SIG-M5 treated with dmso at 0.1 percent for 504 hours (cell line): ENCODE results near the gene SIPA1L3.

Experiments
- DNase-seq: peaks from one replicate; lab custom pipeline; 2025; ENCODE audit not compliant: unreplicated experiment; lab: John Stamatoyannopoulos, UW

Gene SIPA1L3

GRCh38 chr19:38095411-38096308, 188.7 kb downstream of the SIPA1L3 start:
- DNase-seq, result peak; percentile 49

DNA sequence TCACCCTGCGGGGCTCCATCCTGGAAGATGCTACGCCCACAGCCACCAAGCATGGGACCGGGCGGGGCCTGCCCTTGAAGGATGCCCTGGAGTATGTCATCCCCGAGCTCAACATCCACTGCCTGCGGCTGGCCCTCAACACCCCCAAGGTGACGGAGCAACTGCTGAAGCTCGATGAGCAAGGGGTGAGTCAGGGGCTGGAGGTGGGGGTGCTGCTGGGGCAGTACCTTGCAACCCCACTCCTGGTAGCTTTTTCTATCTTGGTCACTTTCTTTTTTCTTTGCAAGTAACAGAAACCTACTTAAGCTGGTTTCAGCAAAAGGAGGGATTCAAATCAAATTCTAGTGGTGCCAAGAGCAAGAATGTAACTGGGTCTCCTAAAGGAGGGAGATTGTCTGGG, 193.0 kb downstream of the SIPA1L3 start:
- no peak for DNase-seq

- DNase-seq, result no peak
Observed at GRCh38 chr19:38100589-38100988, 193.6 kb downstream of the SIPA1L3 start.

- DNase-seq, result no peak
Observed at GRCh38 chr19:38101723-38102122, 194.7 kb downstream of the SIPA1L3 start.

DNA sequence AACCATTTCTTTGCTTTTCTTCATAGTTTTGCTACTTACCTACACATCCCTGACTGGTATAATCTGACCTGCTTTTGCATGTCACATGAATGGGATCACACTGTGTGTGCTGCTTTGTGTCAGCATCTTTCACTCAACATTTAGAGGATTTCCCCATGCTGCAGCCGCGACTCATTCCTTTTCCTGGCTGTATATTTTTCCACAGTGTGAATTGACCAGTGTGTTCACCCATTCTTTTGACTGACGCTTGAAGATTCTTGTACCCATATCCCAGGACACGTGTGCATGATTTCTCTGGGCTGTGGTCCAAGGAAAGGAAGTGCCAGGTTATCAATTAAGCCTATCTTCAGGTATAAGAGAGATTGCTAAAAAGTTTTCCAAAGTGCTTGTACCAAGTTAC, 198.6 kb downstream of the SIPA1L3 start:
- DNase-seq, result no peak

GRCh38 chr19:38107129-38107528, 200.1 kb downstream of the SIPA1L3 start:
- no peak for DNase-seq

- DNase-seq, result no peak
Observed at GRCh38 chr19:38111898-38112297, 204.9 kb downstream of the SIPA1L3 start.

- DNase-seq, result no peak
Observed at GRCh38 chr19:38114651-38115050, 207.6 kb downstream of the SIPA1L3 start.

DNA sequence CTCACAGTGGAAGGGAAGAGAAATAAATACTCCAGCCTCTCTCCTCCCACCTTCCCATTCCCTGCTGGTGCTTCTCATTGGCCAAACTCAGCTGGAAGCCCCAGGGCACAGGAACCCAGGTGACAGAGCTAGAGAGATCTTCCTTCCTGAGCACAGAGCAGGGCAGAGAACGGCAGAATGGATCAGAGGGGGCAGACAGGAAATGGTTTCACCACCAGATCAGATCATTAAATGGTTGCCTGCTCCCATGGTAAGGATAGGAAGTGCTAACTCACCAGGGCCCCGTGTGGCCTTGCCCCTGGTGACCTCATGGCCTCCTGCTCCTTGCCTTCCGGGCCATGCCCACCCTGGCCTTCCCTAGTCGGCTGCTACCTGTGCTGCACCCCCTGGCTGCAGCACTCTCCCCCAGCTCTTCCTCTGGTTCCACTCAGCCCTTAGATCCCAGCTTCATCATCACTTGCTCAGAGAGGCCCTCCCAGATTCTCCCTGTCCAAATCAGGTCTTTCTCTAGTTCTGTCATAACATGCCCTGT, 208.3 kb downstream of the SIPA1L3 start:
- DNase-seq, result no peak

DNA sequence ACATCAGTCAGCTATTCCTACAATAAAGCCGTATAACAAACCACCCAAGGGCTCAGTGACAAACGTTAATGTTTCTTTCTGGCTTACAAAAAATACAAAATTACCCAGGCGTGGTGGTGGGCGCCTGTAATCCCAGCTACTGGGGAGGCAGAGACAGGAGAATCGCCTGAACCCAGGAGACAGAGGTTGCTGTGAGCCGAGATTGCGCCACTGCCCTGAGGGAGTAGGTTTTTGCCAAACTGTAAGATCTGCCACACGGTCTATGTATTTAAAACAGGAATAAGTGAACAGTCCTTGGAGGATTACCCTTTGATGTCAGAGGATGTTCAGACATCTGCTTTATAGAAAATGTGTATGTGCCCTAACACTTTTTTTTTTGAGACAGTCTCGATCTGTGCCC, 211.2 kb downstream of the SIPA1L3 start:
- DNase-seq, result no peak

DNA sequence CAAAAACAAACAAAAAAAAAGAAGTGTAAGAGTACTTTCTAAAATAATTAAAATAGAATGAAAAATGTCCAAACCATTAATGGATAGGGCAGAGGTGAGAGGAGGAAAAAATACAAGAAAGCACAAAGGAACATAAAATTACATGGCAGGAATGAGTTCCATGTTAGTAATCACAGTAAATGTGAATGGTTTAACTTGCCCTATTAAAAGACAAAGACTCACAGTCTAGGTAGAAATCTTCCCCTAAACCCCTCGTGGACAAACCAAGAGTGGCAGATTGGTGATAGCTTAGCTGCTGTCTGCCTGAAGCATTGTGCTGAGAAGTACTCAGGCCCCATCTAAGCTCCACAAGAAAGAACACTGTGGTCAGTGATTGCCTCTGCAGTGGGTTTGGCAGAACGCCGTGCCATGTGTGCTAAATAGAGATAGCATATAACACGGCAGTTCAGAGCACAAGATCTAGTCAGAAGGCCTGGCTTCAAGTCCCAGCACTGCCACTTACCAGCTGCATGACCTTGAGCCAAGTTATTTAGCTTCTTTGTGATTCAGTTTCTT, 213.5 kb downstream of the SIPA1L3 start:
- no peak for DNase-seq

GRCh38 chr19:38122402-38123093, 215.5 kb downstream of the SIPA1L3 start:
- DNase-seq, result no peak

DNA sequence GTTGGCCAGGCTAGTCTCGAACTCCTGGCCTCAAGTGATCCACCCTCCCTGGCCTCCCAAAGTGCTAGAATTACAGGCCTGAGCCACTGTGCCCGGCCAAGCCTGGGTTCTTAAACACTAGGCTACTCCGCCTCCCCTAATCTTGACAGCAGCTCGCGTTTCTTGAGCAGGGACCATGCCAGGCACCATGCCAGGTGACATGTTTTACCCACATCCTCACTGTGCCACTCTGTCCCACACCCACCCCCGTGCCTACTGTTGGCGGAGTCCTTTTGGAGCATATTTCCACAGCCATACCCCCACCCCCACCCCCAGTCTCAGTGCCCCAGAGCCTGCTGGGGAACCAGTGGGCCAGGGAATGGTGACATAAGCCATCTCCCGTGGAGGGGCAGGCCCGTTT, 218.2 kb downstream of the SIPA1L3 start:
- DNase-seq, result no peak

DNA sequence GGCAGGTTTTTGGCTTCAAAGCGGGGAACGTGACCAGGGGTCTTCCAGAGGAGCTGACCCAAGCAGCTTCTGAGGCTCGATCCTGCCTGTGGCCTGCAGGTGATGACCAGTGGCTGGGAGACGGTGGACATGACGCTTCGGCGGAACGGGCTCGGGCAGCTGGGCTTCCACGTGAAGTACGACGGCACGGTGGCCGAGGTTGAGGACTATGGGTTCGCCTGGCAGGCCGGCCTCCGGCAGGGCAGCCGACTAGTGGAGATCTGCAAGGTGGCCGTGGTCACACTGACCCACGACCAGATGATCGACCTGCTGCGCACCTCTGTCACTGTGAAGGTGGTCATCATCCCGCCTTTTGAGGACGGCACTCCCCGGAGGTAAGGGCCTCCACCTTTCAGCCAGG, 223.4 kb downstream of the SIPA1L3 start:
- no peak for DNase-seq

- DNase-seq, result no peak
Observed at GRCh38 chr19:38132781-38133180, 225.8 kb downstream of the SIPA1L3 start.

DNA sequence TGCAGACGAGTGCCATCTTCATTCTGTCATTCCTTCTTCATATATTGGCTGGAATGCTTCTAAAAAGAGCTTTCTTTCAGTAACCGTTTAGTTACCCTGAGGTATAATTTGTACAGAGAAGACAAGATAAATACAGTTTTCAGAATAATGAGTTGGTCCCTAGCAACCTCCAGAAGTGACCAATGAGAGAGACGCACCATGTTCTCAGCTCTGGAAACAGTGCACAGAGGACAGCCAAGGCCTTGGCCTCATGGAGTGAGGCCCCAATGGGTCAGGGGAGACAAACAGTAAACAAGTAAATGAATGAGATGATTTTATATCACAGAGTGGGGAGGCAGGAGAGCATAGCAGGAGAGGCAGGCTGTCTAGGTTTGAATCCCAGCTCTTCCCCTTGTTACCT, 226.3 kb downstream of the SIPA1L3 start:
- DNase-seq, result no peak

DNA sequence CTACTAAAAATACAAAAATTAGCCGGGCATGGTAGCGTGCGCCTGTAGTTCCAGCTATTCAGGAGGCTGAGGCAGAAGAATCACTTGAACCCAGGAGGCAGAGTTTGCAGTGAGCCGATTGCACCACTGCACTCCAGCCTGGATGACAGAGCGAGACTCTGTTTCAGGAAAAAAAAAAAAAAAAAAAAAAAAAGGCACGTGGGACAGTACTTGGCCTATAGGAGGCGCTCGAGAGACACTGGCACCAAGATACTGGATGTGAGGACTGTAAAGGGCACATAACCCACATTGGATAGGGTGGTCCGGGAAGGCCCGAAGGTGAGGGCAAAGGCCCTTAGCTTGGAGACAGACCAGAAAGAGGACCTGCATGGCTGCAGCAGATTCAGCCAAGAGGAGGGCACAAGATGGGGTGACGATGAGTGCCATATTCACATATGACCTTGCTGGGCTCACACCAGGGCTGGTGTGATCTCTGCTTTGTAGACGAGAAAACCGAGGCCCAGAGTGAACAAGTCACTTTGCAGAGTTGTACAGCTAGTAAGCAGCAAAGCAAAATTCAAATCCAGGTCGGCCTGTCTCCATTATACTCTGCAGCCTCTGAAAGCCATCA, 227.6 kb downstream of the SIPA1L3 start:
- DNase-seq, result peak; percentile 29

DNA sequence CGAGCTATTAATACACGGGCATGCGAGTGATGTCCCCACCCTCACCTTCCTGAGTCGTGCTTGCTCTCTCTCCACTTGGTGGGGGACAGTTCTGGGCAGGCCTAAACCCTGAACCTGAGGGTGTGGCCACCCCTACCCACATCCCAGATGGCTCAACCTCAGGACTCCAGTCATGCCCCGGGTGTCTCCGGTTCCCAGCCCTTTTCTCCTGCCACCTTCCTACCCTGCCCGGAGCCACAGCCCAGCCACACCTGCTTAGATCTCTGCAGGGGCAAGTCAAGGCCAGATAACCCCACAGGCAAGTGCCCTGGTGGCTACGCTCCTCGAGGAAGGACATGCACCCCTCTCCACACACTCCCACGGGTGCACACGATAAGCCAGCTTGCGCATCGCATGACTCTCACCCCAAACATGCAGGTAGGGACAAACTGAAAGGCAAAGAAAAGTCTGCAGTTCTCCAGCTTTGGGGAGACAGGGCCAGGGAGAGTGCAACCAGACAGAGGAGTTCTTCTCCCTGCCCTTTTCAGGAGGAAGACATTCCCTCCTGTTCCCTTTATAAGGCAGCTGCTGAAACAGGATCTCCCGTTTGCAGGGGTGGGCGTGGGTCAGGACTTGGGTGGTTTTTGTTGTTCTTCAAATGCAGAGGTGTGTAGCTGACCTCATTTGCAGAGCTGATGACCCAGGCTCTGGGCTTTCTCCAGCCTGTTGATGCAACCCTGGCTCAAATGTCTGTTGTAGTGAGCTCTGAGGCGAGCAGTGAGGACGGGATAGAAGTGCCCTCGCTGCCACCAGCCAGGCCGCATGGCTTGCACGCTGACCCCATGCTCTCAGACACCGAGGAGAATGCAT, 228.4 kb downstream of the SIPA1L3 start:
- DNase-seq, result no peak

DNA sequence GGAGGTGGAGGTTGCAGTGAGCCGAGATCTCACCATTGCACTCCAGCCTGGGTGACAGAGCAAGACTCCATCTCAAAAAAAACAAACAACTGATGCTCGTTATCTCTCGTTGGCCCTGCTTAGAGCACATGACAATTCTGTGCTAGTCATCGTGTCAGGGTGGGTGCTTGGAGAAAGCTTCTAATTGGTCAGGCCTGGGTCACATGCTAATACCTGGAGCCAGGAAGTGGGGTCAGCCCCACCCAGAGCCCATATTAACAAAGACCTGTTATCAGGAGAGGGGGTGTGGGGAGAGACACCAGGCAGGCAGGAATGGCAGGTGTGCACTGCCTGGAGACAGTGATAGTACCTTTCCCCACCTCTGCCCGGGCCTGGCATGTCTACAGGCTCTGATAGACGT, 232.1 kb downstream of the SIPA1L3 start:
- no peak for DNase-seq

DNA sequence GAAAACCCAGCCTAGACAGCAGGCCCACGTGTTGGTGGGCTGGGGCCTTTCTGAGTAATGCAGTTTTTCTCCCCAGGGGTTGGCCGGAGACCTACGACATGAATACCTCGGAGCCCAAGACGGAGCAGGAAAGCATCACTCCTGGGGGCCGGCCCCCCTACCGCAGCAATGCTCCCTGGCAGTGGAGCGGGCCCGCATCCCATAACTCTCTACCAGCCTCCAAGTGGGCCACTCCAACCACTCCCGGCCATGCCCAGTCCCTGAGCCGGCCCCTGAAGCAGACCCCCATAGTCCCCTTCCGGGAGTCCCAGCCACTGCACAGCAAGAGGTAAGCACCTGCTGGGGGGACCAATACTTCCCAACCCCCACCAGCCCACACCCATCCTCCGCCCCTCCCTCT, 234.1 kb downstream of the SIPA1L3 start:
- no peak for DNase-seq
